ENCODE results near the gene P4HTM.
"Not testable (repeated sequence)": the region's sequence is repeated elsewhere in the genome, so short reads cannot be mapped to it uniquely, and the experiment has no call there.

Gene P4HTM

GRCh38 chr3:48984663-48985062 lies 5.4 kb upstream of the P4HTM start:
- DNase-seq = no peak

- DNase-seq = no peak
Measured at GRCh38 chr3:48985831-48986376, 4.1 kb upstream of the P4HTM start.

DNA sequence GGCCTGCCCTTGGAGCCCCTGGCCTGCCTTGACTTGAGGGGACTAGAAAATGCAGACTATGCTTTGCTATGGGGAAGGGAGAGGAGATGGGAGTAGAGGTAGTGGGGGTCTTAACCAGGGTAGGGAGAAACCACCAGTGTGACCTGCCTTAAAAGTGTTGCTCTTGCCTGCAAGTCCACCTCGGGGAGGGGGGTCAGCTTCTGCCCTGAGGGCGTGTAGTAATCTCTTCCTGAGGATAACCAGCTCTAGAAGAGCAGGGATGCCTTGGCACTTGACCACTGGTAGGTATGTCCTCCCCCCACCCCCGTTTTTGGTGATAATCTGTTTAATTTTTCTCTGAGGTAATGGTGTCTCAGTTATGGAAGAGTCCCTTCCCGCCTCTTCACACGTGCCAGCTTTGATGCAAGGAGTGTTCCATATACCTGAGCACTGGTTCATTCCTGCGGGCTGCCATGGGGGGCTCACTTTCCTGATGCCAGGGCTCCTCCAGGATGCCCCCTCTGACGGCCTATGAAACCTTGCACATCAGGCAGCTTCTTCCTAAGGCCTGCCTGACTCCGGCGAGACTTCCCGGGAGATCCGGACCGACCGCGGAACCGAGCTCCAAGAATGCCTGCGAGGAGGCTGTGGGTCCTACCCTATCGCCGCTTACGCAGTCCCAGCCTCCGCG lies 780 bp upstream of the P4HTM start:
- DNase-seq = peak; percentile 59

DNA sequence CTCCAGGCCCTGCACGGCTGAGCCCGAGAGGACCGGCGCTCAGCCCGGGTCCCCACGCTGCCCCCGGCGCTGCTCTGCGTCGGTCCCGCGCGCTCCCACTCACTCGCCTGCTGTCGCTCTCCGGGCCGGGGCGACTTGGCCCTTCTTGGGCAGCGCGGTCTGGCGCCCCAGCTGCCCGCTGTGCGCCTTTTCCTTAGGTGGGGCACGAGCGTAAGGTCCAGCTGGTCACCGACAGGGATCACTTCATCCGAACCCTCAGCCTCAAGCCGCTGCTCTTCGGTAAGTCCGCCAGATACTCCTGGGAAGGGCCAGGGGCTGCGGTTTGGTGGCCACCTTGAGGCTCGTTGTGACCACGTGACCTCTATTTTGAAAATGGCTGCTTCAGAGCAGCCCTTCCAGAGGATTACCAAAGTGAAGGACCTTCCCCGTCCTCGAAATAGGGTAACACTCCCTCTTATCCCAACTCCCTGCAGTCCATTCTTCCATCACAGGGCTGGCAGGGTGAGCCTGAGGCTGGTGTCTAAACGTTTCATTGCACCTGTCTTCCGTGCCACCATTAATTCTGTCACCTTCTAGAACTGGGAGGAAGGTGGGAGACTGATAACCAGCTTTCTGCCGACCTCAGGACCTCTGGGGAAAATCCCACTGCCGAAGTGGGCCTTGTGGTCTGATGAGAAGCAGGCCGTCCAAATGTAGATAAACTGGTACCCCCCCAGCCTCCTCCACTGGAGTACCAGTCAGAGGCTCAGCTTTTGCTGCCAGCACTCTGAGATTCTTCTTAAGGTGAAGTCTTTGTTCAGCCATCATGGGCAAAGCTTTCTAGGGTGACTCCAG lies 812 bp downstream of the P4HTM start:
- DNase-seq = peak; percentile 72

- no peak for DNase-seq
Measured at GRCh38 chr3:48991851-48992545, 2.0 kb downstream of the P4HTM start.

- DNase-seq = no peak
Measured at GRCh38 chr3:48993834-48994233, 3.8 kb downstream of the P4HTM start.

DNA sequence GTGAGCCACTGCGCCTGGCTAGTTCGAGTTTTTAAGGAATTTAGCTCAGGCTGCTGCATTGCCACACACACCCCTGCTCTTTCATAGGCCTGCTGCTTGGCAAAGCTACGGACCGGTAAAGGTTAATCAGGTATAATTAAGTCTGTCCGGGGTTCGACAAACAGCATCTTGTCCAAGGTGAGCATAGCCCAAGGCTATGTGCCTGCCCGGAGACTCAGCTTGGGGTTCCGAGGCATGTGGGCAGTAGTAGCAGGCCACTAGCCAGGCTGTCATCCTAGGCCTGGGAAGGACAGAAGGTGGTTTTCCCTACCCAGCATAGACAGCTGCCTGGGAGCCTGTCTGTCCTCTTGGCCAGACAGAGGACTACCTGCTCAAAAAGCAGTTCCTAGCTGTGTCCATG lies 6.6 kb downstream of the P4HTM start:
- DNase-seq = no peak

- DNase-seq = peak; percentile 33
Measured at GRCh38 chr3:48997102-48997635, 7.1 kb downstream of the P4HTM start.

DNA sequence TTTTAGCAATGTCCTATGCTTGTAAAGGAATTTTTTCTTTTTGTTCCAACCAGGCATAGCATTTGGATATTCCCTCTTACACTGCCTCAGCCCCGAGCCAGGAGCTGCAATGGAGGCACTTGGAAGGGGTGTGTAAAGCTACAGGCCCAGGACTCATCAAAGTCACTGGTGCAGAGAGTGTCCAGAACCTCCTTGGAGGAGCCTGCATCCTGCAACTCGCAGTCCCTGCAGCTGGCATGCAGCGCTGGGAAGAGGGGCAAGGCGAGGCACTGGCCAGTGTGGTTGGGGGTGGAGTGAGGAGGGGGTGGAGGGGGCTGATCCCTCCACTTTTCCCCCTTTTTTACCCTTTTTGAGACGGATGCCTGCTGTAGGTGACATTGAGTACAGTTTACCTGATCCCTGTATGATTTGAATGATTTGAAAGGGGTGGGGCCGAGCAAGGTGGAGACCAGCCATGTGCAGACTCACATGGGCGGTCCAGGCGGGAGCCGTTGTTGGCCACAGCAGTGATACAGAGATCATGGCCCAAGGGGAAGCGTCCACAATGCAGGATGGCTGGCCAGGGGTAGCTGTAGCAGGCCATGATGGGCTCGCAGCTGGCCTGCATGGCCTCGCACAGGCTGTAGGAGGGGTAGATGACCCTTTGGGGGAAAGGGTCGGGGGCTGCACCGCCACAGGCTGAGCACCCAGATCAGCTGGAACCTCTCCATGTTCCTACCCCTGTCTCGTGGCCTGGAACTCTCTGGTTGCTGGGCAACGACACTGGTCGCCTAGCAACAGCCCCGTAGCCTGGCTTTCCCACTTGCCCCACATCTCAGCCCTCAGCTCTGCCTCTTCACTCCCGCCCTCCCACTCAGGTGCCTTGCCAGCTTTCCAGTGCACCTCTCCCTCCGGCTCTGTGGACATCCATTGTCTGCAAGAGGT lies 7.9 kb downstream of the P4HTM start:
- peak; percentile 95 for DNase-seq

DNA sequence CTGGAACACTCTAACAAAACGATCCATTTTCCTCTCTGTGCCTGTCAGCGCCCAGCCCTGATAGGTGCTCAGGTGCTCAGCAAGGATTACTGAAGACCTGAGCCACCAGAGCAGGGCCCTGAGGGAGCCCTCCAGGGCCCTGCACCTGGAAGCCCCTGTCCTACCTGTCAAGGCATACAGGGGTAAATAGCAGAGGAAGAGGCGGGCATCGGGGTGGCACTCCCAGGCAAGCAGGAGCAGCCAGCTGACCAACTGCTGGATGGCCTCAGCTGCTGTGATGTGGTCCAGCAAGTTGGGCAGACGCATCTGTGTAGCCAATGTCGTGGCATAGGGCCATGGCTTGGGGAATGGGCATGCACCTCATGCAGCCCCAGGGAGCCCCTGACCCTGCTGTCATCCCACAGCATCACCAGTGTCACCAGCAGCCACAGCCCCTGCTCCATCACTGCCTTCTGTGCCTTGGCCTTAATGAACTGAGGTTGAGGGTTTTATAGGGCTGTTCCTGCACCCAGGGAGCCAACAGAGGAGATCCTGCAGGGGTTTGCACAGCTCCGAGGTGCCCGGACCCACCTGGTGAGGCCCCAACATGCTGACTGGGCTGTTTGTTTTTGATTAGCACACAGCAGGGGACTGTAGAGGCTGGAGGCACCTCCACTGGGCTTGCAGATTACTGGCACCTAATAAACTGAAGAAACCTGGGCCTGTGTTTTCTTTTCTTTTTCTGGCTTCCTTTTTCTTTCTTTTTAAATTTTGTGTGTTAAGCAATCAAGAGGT lies 9.2 kb downstream of the P4HTM start:
- no peak for DNase-seq

GRCh38 chr3:49001155-49001554 lies 11.1 kb downstream of the P4HTM start:
- no peak for DNase-seq

- DNase-seq = no peak
Measured at GRCh38 chr3:49004352-49005302, 14.6 kb downstream of the P4HTM start.

- no peak for DNase-seq
Measured at GRCh38 chr3:49005303-49005680, 15.3 kb downstream of the P4HTM start.

DNA sequence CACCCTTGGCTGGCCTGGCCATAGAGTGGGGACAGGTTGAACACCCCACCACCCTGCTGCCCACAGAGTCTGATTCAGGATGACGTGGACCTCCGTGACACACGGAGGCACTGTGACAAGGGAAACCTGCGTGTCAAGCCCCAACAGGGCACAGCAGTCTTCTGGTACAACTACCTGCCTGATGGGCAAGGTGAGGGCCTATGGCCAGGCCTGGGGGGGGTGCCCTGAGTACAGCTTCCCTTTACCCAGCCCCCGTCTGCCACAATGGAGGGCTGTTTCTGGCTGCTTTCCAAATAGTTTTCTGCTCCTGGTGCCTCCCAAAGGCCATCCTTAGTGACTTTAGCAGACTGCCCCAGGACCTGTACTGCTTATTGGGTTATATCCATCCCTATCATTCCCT lies 16.0 kb downstream of the P4HTM start:
- peak; percentile 19 for DNase-seq

DNA sequence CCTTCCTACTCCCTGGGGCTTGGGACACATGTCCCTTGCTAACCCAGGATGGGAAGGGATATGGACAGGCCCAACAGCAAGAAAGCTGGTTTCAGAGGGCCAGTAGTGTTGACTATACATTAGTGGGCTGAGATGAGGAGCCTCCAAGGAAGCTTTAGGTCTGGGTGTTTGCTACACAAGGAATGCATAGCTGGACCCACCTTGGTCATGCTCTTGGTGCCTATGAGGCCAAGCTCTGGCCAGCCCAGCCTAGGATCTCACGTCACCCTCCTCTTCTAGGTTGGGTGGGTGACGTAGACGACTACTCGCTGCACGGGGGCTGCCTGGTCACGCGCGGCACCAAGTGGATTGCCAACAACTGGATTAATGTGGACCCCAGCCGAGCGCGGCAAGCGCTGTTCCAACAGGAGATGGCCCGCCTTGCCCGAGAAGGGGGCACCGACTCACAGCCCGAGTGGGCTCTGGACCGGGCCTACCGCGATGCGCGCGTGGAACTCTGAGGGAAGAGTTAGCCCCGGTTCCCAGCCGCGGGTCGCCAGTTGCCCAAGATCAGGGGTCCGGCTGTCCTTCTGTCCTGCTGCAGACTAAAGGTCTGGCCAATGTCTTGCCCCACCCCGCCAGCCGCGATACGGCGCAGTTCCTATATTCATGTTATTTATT lies 16.5 kb downstream of the P4HTM start:
- DNase-seq = peak; percentile 73

DNA sequence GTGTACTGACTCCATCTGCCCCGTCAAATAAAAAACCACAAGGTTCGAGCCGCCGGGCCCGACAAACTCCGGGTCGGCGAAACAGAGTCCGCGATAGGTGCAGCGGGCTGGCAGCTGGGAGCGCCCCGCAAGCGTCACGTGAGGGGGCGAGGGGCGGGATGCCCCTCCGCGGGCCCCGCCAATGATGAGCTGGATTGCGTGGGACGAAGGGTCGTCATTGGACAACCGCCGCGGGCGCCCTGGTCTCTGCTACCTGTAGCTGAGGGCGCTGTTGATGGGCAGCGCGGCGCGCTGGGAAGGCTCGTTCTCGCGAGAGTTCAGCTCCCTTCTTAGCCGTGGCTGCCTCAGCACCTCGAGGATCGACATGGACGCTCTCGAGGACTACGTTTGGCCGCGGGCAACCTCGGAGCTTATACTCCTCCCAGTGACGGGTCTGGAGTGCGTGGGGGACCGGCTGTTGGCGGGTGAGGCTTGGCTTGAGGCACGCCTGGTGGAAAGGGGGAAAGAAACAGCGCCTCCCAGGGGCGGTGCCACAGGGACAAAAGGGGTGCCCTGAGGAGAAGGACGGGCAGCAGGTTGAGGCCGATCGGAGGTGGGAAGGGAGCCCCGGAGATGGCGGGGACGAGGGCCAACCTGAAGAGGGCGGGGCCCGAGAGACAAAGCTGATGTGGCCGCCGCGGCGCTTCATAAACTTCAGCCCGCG lies 17.2 kb downstream of the P4HTM start, which contains the start of gene WDR6:
TSS of gene WDR6 (plus strand) at position 324 of the 703 bp plus-strand sequence. CDS start at position 365, 41 bp downstream.
- peak; percentile 99 for DNase-seq

- DNase-seq = peak; percentile 93
Measured at GRCh38 chr3:49007771-49008528, 17.9 kb downstream of the P4HTM start.

- not testable (repeated sequence) for DNase-seq
Measured at GRCh38 chr3:49008627-49009026, 18.6 kb downstream of the P4HTM start.
